Body of pancreas (tissue), 4 donors: ENCODE measurements around the gene EPG5.

Source experiments
- POLR2A ChIP-seq, 3 donors: fragments of 450-650 bp; IDR thresholded peaks; one replicate each; pipeline ENCODE4 v1.6.1; 2016; ENCODE audit warnings: antibody characterized with exemption in 3 of 3, mild to moderate bottlenecking in 2 of 3
- TF ChIP-seq, protein P1 (sequence below), 7 experiments: fragments of 450-650 bp in 4 of 7; fragments of 200-600 bp in 3 of 7; sonication (generic) in 3 of 7; IDR thresholded peaks; one replicate each; pipeline ENCODE4 v1.5.1; 2016 to 2019; ENCODE audit warnings: antibody characterized with exemption in 7 of 7

DNA sequence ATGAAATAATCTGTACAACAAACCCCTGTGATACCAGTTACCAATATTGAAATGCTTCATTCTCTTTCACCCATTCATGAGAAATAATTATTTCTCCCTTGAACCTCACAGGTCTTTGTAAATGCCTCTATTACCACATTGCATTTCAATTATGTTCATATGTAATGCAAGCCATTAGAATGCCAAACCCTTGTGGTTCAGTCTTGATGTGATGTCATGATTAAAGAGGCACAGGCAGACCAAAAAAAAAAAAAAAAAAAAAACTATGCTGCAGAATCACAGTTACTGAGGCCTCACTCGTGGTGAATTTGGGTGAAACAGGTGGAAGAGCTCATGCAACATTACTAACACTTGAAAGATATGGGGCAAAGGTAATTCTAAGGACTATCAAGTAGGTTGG is 9.4 kb upstream of the EPG5 start:
- TF ChIP-seq, protein P1, sequence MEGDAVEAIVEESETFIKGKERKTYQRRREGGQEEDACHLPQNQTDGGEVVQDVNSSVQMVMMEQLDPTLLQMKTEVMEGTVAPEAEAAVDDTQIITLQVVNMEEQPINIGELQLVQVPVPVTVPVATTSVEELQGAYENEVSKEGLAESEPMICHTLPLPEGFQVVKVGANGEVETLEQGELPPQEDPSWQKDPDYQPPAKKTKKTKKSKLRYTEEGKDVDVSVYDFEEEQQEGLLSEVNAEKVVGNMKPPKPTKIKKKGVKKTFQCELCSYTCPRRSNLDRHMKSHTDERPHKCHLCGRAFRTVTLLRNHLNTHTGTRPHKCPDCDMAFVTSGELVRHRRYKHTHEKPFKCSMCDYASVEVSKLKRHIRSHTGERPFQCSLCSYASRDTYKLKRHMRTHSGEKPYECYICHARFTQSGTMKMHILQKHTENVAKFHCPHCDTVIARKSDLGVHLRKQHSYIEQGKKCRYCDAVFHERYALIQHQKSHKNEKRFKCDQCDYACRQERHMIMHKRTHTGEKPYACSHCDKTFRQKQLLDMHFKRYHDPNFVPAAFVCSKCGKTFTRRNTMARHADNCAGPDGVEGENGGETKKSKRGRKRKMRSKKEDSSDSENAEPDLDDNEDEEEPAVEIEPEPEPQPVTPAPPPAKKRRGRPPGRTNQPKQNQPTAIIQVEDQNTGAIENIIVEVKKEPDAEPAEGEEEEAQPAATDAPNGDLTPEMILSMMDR (IDR thresholded peaks at IDR 0.05): no peak
- TF ChIP-seq POLR2A (IDR thresholded peaks at IDR 0.05): no peak
